Measurements from ENCODE around the gene MPI.

Gene MPI

DNA sequence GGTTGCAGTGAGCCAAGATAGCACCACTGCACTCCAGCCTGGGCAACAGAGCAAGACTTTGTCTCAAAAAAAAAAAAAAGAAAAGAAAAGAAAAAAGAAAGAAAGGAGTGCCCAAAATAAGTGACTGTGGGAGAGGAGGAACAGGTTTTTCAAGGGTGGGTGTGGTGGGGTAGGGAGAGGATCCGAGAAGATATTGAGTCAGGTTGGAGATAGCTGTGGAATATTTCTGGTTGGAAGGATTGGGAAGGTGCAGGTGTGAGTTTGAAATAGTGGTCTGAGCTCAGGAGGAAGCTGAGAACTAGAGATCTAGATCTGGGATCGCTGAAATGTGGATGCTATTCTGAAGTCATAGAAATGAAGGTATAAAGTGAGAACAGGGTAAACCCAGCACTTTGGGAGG, 24.5 kb upstream of the MPI start:
- no peaks in the 10 kb centered on the region for H3K27me3 ChIP-seq (replicated peaks; ENCODE audit: control insufficient read depth, insufficient read depth, low read length)
- DNase-seq (ENCODE audit: extremely low read depth, insufficient read length): no peak
- peaks cover 9% of the 10 kb centered on the region for H3K36me3 ChIP-seq (ENCODE audit: control insufficient read depth, insufficient read depth, low read length)
- H3K4me3 ChIP-seq (replicated peaks; ENCODE audit: low read depth, low read length): no peak overlapping the region
- TF ChIP-seq, protein P1, sequence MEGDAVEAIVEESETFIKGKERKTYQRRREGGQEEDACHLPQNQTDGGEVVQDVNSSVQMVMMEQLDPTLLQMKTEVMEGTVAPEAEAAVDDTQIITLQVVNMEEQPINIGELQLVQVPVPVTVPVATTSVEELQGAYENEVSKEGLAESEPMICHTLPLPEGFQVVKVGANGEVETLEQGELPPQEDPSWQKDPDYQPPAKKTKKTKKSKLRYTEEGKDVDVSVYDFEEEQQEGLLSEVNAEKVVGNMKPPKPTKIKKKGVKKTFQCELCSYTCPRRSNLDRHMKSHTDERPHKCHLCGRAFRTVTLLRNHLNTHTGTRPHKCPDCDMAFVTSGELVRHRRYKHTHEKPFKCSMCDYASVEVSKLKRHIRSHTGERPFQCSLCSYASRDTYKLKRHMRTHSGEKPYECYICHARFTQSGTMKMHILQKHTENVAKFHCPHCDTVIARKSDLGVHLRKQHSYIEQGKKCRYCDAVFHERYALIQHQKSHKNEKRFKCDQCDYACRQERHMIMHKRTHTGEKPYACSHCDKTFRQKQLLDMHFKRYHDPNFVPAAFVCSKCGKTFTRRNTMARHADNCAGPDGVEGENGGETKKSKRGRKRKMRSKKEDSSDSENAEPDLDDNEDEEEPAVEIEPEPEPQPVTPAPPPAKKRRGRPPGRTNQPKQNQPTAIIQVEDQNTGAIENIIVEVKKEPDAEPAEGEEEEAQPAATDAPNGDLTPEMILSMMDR (IDR thresholded peaks at IDR 0.05; ENCODE audit: insufficient read depth, low read length, poor library complexity, severe bottlenecking): no peak

DNA sequence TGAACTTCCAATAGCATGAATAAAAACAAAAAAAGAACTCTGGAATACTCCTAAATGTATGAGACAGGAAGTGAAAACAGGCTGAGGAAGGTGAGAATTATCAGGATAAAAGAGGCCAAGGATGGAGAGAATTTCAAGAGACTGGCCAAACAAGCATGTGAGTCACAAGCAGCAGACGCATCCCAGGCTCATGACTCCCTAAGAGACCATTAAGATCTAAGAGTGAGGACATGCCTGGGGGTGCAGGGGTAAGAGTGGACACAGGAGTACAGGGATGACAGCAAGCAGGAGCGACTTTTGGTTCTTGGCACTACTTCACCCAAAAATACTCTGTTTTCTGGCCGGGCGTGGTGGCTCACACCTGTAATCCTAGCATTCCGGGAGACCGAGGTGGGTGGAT, 23.8 kb upstream of the MPI start:
- no peak for DNase-seq (ENCODE audit: extremely low read depth, insufficient read length)
- no peaks in the 10 kb centered on the region for H3K27me3 ChIP-seq (replicated peaks; ENCODE audit: control insufficient read depth, insufficient read depth, low read length)
- TF ChIP-seq, protein P1 (IDR thresholded peaks at IDR 0.05; ENCODE audit: insufficient read depth, low read length, poor library complexity, severe bottlenecking): no peak

DNA sequence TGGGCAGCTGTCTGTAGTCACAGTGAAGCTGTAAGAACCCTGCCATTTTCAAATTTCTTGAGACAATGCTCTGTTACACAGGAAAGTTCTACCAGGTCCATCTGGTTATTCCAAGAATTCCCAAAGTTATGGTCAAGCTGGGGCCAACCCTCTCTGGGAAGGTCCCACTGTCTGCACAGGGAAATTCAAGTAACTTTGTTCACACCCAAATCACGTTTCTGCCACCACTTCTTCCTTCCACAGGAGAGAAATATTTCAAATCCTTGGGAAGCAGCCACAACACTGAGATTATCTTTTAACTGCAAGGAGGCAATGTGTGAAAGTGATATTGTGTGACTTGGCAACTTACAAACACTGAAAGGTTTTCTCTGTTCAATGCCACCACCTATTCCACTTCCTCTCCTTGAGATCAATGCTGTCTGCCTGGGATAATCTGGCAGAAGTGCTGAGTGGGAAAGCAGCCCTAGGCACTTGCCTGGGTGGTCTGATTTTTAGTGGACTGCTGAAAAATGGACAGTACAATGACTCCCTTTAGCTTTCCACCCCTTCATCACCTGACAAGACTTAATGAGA, 22.3 kb upstream of the MPI start:
- Histone ChIP-seq H3K27me3 (replicated peaks; ENCODE audit: control insufficient read depth, insufficient read depth, low read length) (no peaks in the 10 kb centered on the region), H3K4me3 (replicated peaks; ENCODE audit: low read depth, low read length) (no peak overlapping the region), H3K36me3 (ENCODE audit: control insufficient read depth, insufficient read depth, low read length) (peaks cover 9% of the 10 kb centered on the region)
- TF ChIP-seq, protein P1 (IDR thresholded peaks at IDR 0.05; ENCODE audit: insufficient read depth, low read length, poor library complexity, severe bottlenecking): no peak
- DNase-seq (ENCODE audit: extremely low read depth, insufficient read length): no peak

More for the DNA sequence above, 23.8 kb upstream of the MPI start:
- H3K36me3 ChIP-seq (ENCODE audit: control insufficient read depth, insufficient read depth, low read length): peaks cover 9% of the 10 kb centered on the region
- no peak overlapping the region for H3K4me3 ChIP-seq (replicated peaks; ENCODE audit: low read depth, low read length)

DNA sequence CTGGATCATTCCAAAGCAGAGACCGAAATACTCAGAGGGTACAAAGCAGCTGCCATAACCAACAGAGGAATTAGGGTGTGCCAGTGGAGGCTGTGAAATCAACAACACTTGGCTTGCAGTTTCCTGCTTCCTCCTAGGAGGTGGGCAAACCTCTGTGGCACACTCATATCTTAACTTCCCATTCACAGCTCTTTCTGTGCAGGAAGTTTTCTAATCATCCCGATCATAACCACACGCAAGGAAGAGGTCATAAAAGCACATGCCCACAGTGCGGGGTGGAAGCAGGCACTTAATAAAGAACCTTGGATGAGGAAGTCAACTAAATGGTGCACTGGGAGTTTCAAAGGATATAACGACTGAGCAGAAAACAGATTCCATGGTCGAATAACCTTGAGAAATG, 21.8 kb upstream of the MPI start:
- Histone ChIP-seq H3K36me3 (ENCODE audit: control insufficient read depth, insufficient read depth, low read length) (peaks cover 9% of the 10 kb centered on the region), H3K4me3 (replicated peaks; ENCODE audit: low read depth, low read length) (no peak overlapping the region), H3K27me3 (replicated peaks; ENCODE audit: control insufficient read depth, insufficient read depth, low read length) (no peaks in the 10 kb centered on the region)
- DNase-seq (ENCODE audit: extremely low read depth, insufficient read length): no peak
- TF ChIP-seq, protein P1 (IDR thresholded peaks at IDR 0.05; ENCODE audit: insufficient read depth, low read length, poor library complexity, severe bottlenecking): no peak

DNA sequence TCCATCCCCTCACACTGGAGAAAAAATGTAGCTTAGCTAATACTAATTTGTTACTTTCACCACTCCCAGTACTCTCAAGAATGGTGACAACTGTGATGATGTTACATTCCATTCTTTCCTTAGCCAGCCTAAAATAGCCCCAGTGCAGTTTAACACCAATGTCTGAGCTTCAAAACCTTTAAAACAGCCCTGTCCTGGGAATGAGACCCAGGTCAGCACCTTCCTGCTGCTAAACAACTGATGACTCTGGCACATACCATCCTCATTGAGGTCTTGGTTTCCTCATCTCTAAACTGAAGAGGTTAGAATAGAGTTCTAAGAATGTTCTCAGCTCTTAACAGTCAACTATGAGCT, 20.5 kb upstream of the MPI start:
- TF ChIP-seq, protein P1 (IDR thresholded peaks at IDR 0.05; ENCODE audit: insufficient read depth, low read length, poor library complexity, severe bottlenecking): no peak
- Histone ChIP-seq H3K36me3 (ENCODE audit: control insufficient read depth, insufficient read depth, low read length) (peaks cover 8% of the 10 kb centered on the region), H3K4me3 (replicated peaks; ENCODE audit: low read depth, low read length) (peak overlapping the region; percentile 55), H3K27me3 (replicated peaks; ENCODE audit: control insufficient read depth, insufficient read depth, low read length) (no peaks in the 10 kb centered on the region)
- DNase-seq (ENCODE audit: extremely low read depth, insufficient read length): no peak
